SK-N-MC (cell line): ENCODE data around the gene TMEM164.

Source experiments
- EZH2 ChIP-seq: fragments of 200-600 bp; sonication (generic); IDR thresholded peaks from one replicate; pipeline ENCODE4 v1.6.1; 2017; ENCODE audit warnings: antibody characterized with exemption
- FOXP2 ChIP-seq: optimal IDR thresholded peaks from 2 replicates; pipeline ENCODE3; 2011; ENCODE audit warnings: mild to moderate bottlenecking, moderate library complexity; ENCODE audit not compliant: insufficient read depth; ENCODE audit errors: extremely low read length, control extremely low read depth
- POLR2AphosphoS5 ChIP-seq: IDR thresholded peaks from 2 replicates; pipeline ENCODE4 v1.6.1; 2012; ENCODE audit warnings: mild to moderate bottlenecking, low read depth, low read length, borderline replicate concordance

- TF ChIP-seq POLR2AphosphoS5 (no peak), EZH2 (no peak), FOXP2 (no peak)
Observed at GRCh38 chrX:110153896-110154295, 151.0 kb downstream of the TMEM164 start.
